Measurements from ENCODE around the gene LPP. TPM values are rescaled to one million over a fixed set of nuclear protein-coding genes. Genes with fewer than 3 reads are reported as not detected.

Gene LPP
- total and polyA plus RNA-seq, 2 of the 13 experiments (the other 11 are each of a cell fraction or from before 2014, with no cell fraction given) = 19.2 to 29.9 TPM

DNA sequence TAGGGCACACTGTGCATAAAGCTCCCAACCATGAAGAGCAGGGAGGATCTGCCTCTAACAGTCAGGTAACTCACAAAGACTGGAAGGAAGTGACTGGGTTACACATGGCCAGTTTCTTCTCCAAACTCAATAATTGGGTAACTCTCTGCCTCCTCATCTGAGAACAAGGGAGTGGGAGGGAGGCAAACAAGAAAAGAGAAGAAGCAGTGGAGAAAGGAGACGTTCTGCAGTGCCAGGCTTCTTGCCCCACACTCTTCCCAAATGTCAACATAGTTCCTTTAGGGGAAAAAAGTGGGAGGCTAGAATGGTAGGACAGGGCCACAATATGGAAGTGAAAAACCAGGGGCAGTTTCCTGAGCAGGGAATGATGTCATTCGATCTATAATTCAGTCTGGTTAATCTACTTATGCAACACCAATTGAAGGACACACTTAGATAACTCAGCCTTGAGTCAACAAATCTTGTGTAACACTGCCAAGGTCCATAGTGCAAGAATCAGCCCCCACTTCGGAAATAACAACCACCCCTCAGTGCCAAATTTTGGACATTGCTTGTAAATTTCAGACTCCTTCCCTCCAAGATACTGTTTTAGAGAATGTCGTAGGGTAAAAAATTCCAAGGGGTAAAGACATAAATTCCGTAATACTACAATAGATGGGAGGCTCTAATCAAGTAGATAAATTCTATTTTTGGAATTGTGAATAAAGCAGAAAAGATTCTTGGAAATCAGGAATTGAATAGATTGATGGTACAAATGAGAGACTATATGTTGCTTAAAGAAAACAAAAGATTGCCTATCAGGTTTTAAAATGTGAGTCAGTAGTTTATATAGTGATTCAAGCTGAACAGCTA lies 143.0 kb downstream of the LPP start (continued):
- TF ChIP-seq, protein P1, sequence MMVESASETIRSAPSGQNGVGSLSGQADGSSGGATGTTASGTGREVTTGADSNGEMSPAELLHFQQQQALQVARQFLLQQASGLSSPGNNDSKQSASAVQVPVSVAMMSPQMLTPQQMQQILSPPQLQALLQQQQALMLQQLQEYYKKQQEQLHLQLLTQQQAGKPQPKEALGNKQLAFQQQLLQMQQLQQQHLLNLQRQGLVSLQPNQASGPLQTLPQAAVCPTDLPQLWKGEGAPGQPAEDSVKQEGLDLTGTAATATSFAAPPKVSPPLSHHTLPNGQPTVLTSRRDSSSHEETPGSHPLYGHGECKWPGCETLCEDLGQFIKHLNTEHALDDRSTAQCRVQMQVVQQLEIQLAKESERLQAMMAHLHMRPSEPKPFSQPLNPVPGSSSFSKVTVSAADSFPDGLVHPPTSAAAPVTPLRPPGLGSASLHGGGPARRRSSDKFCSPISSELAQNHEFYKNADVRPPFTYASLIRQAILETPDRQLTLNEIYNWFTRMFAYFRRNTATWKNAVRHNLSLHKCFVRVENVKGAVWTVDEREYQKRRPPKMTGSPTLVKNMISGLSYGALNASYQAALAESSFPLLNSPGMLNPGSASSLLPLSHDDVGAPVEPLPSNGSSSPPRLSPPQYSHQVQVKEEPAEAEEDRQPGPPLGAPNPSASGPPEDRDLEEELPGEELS (CRISPR knock-in tag; IDR thresholded peaks at IDR 0.05) = peak; percentile 98
- TF ChIP-seq ZNF12 (CRISPR knock-in tag; IDR thresholded peaks at IDR 0.05) (peak; percentile 78; the same call in 1 of the 2 replicates), PITX1 (CRISPR knock-in tag; IDR thresholded peaks at IDR 0.05) (peak; percentile 99), ZNF547 (CRISPR knock-in tag; IDR thresholded peaks at IDR 0.05) (peak; percentile 93), ZNF24 (IDR thresholded peaks at IDR 0.05) (peak; percentile 60; the same call in 1 of the 2 replicates), FOSL2 (CRISPR knock-in tag; IDR thresholded peaks at IDR 0.05) (peak; percentile 97), MIXL1 (CRISPR knock-in tag; IDR thresholded peaks at IDR 0.05) (peak; percentile 100), DMAP1 (CRISPR knock-in tag; IDR thresholded peaks at IDR 0.05) (peak; percentile 71), TMF1 (CRISPR knock-in tag; IDR thresholded peaks at IDR 0.05; ENCODE audit: low read depth) (no peak), TCF7 (IDR thresholded peaks at IDR 0.05; ENCODE audit: low read depth) (peak; percentile 88), PRMT3 (CRISPR knock-in tag; IDR thresholded peaks at IDR 0.05; ENCODE audit: borderline replicate concordance, low read depth) (peak; percentile 81; the same call in 1 of the 2 replicates), ZNF350 (CRISPR knock-in tag; IDR thresholded peaks at IDR 0.05; ENCODE audit: borderline replicate concordance, low read depth) (no peak), HMG20B (CRISPR knock-in tag; conservative IDR thresholded peaks at IDR 0.05) (peak; percentile 89)
- TF ChIP-seq, protein P2, sequence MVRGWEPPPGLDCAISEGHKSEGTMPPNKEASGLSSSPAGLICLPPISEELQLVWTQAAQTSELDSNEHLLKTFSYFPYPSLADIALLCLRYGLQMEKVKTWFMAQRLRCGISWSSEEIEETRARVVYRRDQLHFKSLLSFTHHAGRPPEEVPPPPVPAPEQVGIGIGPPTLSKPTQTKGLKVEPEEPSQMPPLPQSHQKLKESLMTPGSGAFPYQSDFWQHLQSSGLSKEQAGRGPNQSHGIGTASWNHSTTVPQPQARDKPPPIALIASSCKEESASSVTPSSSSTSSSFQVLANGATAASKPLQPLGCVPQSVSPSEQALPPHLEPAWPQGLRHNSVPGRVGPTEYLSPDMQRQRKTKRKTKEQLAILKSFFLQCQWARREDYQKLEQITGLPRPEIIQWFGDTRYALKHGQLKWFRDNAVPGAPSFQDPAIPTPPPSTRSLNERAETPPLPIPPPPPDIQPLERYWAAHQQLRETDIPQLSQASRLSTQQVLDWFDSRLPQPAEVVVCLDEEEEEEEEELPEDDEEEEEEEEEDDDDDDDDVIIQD (CRISPR knock-in tag; IDR thresholded peaks at IDR 0.05; ENCODE audit: low read depth) = peak; percentile 100
- TF ChIP-seq, protein P3, sequence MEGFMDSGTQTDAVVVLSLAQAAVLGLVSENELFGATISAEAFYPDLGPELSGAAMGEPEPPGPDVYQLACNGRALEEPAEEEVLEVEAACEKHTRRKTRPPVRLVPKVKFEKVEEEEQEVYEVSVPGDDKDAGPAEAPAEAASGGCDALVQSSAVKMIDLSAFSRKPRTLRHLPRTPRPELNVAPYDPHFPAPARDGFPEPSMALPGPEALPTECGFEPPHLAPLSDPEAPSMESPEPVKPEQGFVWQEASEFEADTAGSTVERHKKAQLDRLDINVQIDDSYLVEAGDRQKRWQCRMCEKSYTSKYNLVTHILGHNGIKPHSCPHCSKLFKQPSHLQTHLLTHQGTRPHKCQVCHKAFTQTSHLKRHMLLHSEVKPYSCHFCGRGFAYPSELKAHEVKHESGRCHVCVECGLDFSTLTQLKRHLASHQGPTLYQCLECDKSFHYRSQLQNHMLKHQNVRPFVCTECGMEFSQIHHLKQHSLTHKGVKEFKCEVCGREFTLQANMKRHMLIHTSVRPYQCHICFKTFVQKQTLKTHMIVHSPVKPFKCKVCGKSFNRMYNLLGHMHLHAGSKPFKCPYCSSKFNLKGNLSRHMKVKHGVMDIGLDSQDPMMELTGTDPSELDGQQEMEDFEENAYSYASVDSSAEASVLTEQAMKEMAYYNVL (CRISPR knock-in tag; IDR thresholded peaks at IDR 0.05; ENCODE audit: borderline replicate concordance) = peak; percentile 97
- TF ChIP-seq, protein P4, sequence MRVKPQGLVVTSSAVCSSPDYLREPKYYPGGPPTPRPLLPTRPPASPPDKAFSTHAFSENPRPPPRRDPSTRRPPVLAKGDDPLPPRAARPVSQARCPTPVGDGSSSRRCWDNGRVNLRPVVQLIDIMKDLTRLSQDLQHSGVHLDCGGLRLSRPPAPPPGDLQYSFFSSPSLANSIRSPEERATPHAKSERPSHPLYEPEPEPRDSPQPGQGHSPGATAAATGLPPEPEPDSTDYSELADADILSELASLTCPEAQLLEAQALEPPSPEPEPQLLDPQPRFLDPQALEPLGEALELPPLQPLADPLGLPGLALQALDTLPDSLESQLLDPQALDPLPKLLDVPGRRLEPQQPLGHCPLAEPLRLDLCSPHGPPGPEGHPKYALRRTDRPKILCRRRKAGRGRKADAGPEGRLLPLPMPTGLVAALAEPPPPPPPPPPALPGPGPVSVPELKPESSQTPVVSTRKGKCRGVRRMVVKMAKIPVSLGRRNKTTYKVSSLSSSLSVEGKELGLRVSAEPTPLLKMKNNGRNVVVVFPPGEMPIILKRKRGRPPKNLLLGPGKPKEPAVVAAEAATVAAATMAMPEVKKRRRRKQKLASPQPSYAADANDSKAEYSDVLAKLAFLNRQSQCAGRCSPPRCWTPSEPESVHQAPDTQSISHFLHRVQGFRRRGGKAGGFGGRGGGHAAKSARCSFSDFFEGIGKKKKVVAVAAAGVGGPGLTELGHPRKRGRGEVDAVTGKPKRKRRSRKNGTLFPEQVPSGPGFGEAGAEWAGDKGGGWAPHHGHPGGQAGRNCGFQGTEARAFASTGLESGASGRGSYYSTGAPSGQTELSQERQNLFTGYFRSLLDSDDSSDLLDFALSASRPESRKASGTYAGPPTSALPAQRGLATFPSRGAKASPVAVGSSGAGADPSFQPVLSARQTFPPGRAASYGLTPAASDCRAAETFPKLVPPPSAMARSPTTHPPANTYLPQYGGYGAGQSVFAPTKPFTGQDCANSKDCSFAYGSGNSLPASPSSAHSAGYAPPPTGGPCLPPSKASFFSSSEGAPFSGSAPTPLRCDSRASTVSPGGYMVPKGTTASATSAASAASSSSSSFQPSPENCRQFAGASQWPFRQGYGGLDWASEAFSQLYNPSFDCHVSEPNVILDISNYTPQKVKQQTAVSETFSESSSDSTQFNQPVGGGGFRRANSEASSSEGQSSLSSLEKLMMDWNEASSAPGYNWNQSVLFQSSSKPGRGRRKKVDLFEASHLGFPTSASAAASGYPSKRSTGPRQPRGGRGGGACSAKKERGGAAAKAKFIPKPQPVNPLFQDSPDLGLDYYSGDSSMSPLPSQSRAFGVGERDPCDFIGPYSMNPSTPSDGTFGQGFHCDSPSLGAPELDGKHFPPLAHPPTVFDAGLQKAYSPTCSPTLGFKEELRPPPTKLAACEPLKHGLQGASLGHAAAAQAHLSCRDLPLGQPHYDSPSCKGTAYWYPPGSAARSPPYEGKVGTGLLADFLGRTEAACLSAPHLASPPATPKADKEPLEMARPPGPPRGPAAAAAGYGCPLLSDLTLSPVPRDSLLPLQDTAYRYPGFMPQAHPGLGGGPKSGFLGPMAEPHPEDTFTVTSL (CRISPR knock-in tag; IDR thresholded peaks at IDR 0.05; ENCODE audit: borderline replicate concordance) = peak; percentile 99
- TF ChIP-seq, protein P5, sequence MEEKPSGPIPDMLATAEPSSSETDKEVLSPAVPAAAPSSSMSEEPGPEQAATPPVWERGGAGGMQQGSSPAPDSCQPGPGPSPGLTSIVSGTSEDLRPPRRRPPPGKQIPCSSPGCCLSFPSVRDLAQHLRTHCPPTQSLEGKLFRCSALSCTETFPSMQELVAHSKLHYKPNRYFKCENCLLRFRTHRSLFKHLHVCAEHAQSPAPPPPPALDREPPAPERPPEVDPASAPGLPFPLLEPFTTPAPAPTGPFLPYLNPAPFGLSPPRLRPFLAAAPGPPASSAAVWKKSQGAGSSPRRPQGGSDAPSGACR (CRISPR knock-in tag; IDR thresholded peaks at IDR 0.05) = peak; percentile 82; the same call in 1 of the 2 replicates
